GM18951 (cell line): ENCODE results near the gene GLRA1.

Source experiments
- POLR2A ChIP-seq: IDR thresholded peaks from 4 replicates; pipeline ENCODE4 v1.6.1; 2011; ENCODE audit warnings: mild to moderate bottlenecking; ENCODE audit not compliant: insufficient read length, insufficient read depth; ENCODE audit errors: extremely low read depth
- in situ Hi-C: fragments of 300-500 bp; cut with MboI; formaldehyde crosslinking; loops from one replicate; pipeline ENCODE4 v1.12.0; 2022; ENCODE audit warnings: low sequenced_read_pairs, mixed read lengths, inconsistent platforms; ENCODE audit not compliant: unreplicated experiment

The GLRA1 gene

GRCh38 chr5:151947931-151948608 is 23.4 kb upstream of the GLRA1 start:
- TF ChIP-seq POLR2A = no peak
- in situ Hi-C loops = no loop called here

GRCh38 chr5:151937851-151938250 is 13.2 kb upstream of the GLRA1 start:
- TF ChIP-seq POLR2A = no peak

GRCh38 chr5:151935135-151935695 is 10.6 kb upstream of the GLRA1 start:
- no peak for TF ChIP-seq POLR2A
- in situ Hi-C loops = no loop called here

More at GRCh38 chr5:151937851-151938250, 13.2 kb upstream of the GLRA1 start:
- in situ Hi-C loops = no loop called here

- in situ Hi-C loops = no loop called here
- TF ChIP-seq POLR2A = no peak
Observed at GRCh38 chr5:151931260-151931659, 6.6 kb upstream of the GLRA1 start.

GRCh38 chr5:151926188-151926587 is 1.5 kb upstream of the GLRA1 start:
- in situ Hi-C loops = no loop called here
- TF ChIP-seq POLR2A = no peak

- in situ Hi-C loops = no loop called here
- no peak for TF ChIP-seq POLR2A
Observed at GRCh38 chr5:151925340-151925739, 689 bp upstream of the GLRA1 start.

GRCh38 chr5:151923866-151924476 is 680 bp downstream of the GLRA1 start:
- in situ Hi-C loops = no loop called here
- TF ChIP-seq POLR2A = no peak

- in situ Hi-C loops = no loop called here
- no peak for TF ChIP-seq POLR2A
Observed at GRCh38 chr5:151921916-151922315, 2.7 kb downstream of the GLRA1 start.

GRCh38 chr5:151917904-151918303 is 6.7 kb downstream of the GLRA1 start:
- no peak for TF ChIP-seq POLR2A
- in situ Hi-C loops = no loop called here

- in situ Hi-C loops = no loop called here
- no peak for TF ChIP-seq POLR2A
Observed at GRCh38 chr5:151913425-151913824, 11.2 kb downstream of the GLRA1 start.

- in situ Hi-C loops = no loop called here
Observed at GRCh38 chr5:151912360-151912759, 12.3 kb downstream of the GLRA1 start.

GRCh38 chr5:151911011-151911410 is 13.6 kb downstream of the GLRA1 start:
- no peak for TF ChIP-seq POLR2A
- in situ Hi-C loops = no loop called here

More at GRCh38 chr5:151912360-151912759, 12.3 kb downstream of the GLRA1 start:
- no peak for TF ChIP-seq POLR2A

- in situ Hi-C loops = no loop called here
- no peak for TF ChIP-seq POLR2A
Observed at GRCh38 chr5:151909628-151910027, 15.0 kb downstream of the GLRA1 start.

GRCh38 chr5:151906246-151906645 is 18.4 kb downstream of the GLRA1 start:
- in situ Hi-C loops = no loop called here

More at GRCh38 chr5:151906246-151906645, 18.4 kb downstream of the GLRA1 start:
- TF ChIP-seq POLR2A = no peak
